ENCODE results near the gene PTPRD.

Gene PTPRD

DNA sequence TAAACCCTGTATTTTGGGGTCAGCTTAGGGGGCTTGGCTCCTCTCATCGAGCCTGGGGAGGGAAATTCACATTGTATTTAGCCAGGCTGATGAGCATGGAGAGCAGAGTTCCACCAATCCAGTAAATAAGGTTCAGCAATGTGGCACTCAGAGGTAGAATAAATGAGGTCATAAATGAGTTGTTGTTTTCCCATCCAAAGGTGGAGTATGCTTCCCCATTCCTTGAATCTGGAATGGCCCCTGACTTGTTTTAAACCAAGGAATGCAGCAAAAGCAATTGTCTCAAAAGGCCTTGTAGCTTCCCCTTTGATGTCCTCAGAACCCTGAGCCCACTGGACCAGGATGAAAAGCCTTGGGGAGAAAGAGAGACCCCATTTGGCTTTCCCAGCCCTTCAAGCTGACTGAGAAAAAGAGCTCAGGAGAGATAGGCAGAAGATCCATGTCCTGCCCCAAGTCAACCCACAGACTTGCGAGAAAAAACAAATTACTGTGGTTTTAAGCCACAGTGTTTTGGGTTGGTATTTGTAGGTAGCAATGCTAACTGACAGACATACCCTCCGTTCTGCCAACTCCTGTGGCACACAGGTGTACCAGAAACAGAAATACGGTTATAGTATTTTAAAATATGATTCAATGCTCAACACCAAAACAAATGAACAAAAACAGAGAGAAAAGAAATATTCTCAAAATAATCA, 2247.2 kb downstream of the PTPRD start:
- Histone ChIP-seq H3K9ac (ENCODE audit: low read length) (no peak overlapping the region), H3K9me3 (ENCODE audit: control insufficient read depth, low read depth, low read length) (no peaks in the 10 kb centered on the region), H3K27ac (ENCODE audit: low read length) (no peak overlapping the region), H3K36me3 (ENCODE audit: control insufficient read depth, low read depth, low read length) (no peaks in the 10 kb centered on the region), H3K4me1 (ENCODE audit: control insufficient read depth, low read depth, low read length) (no peaks in the 10 kb centered on the region), H3K27me3 (ENCODE audit: control insufficient read depth, insufficient read depth, low read length) (no peaks in the 10 kb centered on the region), H3K4me3 (ENCODE audit: low read length) (no peak overlapping the region)

DNA sequence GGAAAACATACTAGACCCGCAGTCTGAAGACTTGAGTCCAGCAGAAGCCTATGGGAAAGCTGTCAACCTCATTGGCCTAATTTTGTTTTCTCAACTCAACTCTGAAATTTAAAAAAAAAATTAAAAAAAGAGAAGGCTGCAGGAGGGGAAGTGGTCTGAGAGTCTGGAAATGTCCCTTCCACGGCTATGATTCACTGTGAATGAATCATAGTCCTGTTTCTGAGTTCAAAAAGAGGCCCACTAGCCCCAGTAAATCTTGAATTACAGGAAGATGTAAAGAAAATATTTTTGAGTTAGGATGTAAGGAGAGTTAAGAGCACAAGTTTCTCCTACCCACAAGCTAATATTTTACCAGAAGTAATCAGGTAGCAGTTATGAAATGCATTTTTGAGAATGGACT, 2247.8 kb downstream of the PTPRD start:
- H3K4me3 ChIP-seq (ENCODE audit: low read length): no peak overlapping the region

DNA sequence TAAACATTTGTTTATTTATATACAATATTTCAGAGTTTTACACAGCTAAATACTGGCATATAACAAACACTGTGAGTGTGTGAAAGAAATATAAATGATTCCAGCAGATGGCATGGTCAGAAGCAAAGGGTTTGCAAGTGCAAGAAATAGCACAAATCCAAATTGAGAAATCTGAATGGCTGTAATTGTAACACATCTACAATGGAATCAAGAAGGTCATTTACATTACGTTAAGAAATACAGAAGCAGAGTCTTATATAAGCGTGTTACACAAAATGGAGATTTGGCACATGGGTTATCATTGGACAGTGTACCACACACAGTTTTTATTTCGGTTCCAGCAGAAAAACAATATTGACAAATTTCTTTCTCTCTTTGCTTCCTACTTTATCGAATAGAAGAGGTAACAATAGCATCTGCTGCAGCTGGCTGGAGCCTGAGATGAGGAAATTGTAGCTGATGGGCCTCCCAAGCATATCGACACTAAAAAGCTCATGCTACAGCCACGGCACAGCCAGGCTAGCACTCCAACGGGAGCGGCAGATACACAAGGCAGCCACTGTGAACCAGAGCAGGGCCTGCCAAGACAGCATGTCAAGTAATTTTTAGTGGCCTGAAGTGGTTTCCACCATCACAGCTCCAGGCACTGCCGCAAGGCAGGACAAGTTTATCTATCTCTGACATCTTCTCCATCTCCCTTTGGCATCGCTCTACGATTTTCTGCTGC, 2248.6 kb downstream of the PTPRD start:
- H3K27me3 ChIP-seq (ENCODE audit: control insufficient read depth, insufficient read depth, low read length): no peaks in the 10 kb centered on the region
- H3K9ac ChIP-seq (ENCODE audit: low read length): no peak overlapping the region
- no peaks in the 10 kb centered on the region for H3K36me3 ChIP-seq (ENCODE audit: control insufficient read depth, low read depth, low read length)
- H3K4me3 ChIP-seq (ENCODE audit: low read length): no peak overlapping the region
- no peaks in the 10 kb centered on the region for H3K9me3 ChIP-seq (ENCODE audit: control insufficient read depth, low read depth, low read length)
- no peak overlapping the region for H3K27ac ChIP-seq (ENCODE audit: low read length)
- H3K4me1 ChIP-seq (ENCODE audit: control insufficient read depth, low read depth, low read length): no peaks in the 10 kb centered on the region

More for the DNA sequence above, 2247.8 kb downstream of the PTPRD start:
- no peaks in the 10 kb centered on the region for H3K36me3 ChIP-seq (ENCODE audit: control insufficient read depth, low read depth, low read length)
- no peak overlapping the region for H3K9ac ChIP-seq (ENCODE audit: low read length)
- no peaks in the 10 kb centered on the region for H3K27me3 ChIP-seq (ENCODE audit: control insufficient read depth, insufficient read depth, low read length)
- no peaks in the 10 kb centered on the region for H3K4me1 ChIP-seq (ENCODE audit: control insufficient read depth, low read depth, low read length)
- H3K27ac ChIP-seq (ENCODE audit: low read length): no peak overlapping the region
- no peaks in the 10 kb centered on the region for H3K9me3 ChIP-seq (ENCODE audit: control insufficient read depth, low read depth, low read length)

DNA sequence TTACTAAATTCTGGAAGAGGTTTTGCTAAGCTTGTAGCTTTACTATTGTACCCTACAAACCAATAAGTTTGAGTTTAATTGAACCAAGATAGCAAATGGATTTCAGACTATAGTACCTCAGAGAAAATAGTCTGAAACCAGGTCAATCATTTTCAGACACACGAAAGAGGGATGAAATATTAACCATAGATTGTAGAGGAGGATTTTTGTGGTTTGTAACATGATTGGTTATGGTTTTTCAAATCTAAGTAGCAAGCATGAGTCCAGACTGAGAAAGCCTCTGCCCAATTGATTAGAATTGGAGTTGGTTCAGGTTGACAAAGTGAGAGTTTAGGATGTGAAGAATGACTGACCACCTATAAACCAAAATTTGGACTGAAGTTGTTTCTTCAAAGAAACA, 2250.6 kb downstream of the PTPRD start:
- Histone ChIP-seq H3K36me3 (ENCODE audit: control insufficient read depth, low read depth, low read length) (no peaks in the 10 kb centered on the region), H3K4me1 (ENCODE audit: control insufficient read depth, low read depth, low read length) (no peaks in the 10 kb centered on the region), H3K9ac (ENCODE audit: low read length) (no peak overlapping the region), H3K27me3 (ENCODE audit: control insufficient read depth, insufficient read depth, low read length) (no peaks in the 10 kb centered on the region), H3K27ac (ENCODE audit: low read length) (no peak overlapping the region), H3K9me3 (ENCODE audit: control insufficient read depth, low read depth, low read length) (no peaks in the 10 kb centered on the region), H3K4me3 (ENCODE audit: low read length) (no peak overlapping the region)

DNA sequence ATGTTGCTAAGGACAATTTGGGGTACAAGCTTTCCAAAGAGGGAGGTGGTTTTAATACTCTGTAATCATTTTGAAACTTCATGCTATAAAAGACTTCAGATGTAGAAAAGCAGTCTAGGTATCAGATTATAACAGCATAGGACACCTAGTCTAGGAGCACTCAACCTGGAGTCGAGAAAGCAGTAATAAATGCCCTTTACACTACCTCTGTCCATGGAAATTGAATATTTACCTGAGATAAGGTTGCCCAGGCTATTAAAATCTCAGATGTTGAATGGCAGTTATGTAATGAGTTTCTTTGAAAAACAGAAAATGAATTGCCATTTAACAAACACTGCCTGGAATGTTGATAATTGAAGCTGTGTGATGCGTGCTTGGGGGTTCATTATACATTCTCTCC, 2251.4 kb downstream of the PTPRD start:
- no peaks in the 10 kb centered on the region for H3K4me1 ChIP-seq (ENCODE audit: control insufficient read depth, low read depth, low read length)
- H3K27ac ChIP-seq (ENCODE audit: low read length): no peak overlapping the region
- no peak overlapping the region for H3K9ac ChIP-seq (ENCODE audit: low read length)
- H3K27me3 ChIP-seq (ENCODE audit: control insufficient read depth, insufficient read depth, low read length): no peaks in the 10 kb centered on the region
- no peaks in the 10 kb centered on the region for H3K36me3 ChIP-seq (ENCODE audit: control insufficient read depth, low read depth, low read length)
- no peaks in the 10 kb centered on the region for H3K9me3 ChIP-seq (ENCODE audit: control insufficient read depth, low read depth, low read length)
- no peak overlapping the region for H3K4me3 ChIP-seq (ENCODE audit: low read length)

DNA sequence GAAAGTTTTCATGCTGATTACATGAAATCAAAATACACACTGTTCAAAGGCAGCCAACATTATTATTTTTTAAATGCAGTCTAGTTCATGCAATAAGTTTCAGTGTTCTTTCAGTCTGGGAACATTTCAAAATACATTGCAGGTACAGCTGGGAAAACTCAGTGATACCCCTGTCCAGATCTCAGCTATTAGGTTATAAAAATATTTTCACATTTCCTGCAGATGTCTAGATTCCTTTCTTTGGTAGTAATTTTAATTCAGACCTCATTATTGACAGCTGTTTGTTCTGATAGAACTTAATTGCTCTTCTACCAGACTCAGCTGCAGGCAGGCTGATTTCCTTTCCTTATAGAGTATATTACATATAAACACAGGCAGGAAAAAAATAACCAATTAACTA, 2256.4 kb downstream of the PTPRD start:
- no peak overlapping the region for H3K9ac ChIP-seq (ENCODE audit: low read length)
- no peak overlapping the region for H3K27ac ChIP-seq (ENCODE audit: low read length)
- H3K9me3 ChIP-seq (ENCODE audit: control insufficient read depth, low read depth, low read length): no peaks in the 10 kb centered on the region
- H3K4me3 ChIP-seq (ENCODE audit: low read length): no peak overlapping the region
- H3K36me3 ChIP-seq (ENCODE audit: control insufficient read depth, low read depth, low read length): no peaks in the 10 kb centered on the region
- H3K4me1 ChIP-seq (ENCODE audit: control insufficient read depth, low read depth, low read length): no peaks in the 10 kb centered on the region
- H3K27me3 ChIP-seq (ENCODE audit: control insufficient read depth, insufficient read depth, low read length): no peaks in the 10 kb centered on the region

DNA sequence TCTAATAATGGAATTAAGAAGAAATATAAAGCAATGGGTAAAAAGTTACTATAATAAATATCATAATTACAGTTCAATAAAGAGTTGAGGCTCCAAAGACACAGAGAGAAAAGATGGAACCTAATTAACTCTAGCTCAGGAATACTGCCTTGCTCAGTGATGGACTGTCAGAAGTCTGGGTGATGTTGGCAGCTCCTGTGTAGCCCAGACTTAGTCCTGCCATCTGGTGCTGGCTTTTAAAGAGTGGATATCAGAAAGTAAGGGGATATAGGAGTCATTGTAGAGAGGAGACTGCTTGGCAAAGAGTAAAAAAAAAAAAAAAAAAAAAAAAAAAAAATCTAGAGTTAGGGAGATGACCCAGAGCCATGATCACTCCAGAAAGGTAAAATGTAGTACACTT, 2261.4 kb downstream of the PTPRD start:
- H3K9me3 ChIP-seq (ENCODE audit: control insufficient read depth, low read depth, low read length): no peaks in the 10 kb centered on the region
- H3K27ac ChIP-seq (ENCODE audit: low read length): no peak overlapping the region
- H3K36me3 ChIP-seq (ENCODE audit: control insufficient read depth, low read depth, low read length): no peaks in the 10 kb centered on the region
- H3K4me3 ChIP-seq (ENCODE audit: low read length): no peak overlapping the region
- no peaks in the 10 kb centered on the region for H3K27me3 ChIP-seq (ENCODE audit: control insufficient read depth, insufficient read depth, low read length)
- no peaks in the 10 kb centered on the region for H3K4me1 ChIP-seq (ENCODE audit: control insufficient read depth, low read depth, low read length)
- H3K9ac ChIP-seq (ENCODE audit: low read length): no peak overlapping the region

DNA sequence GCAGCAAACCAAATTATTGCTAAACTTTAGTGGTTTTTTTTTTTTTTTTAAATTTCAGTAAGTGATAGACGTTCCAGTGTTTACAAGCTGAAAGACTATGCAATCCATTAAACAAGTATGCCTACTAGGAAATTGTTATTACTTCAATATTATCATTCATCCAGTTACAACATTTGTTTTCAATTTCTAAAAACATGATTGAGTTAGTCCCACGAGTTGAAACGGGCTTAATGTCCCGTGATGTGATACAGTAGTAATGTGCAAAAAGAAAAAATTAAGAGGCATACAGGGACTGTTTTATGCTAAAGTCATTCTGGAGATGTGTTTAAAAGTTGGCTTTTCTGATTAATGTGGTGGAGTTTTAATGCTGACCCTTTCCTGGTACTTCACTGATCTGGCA, 2262.9 kb downstream of the PTPRD start:
- Histone ChIP-seq H3K4me1 (ENCODE audit: control insufficient read depth, low read depth, low read length) (no peaks in the 10 kb centered on the region), H3K36me3 (ENCODE audit: control insufficient read depth, low read depth, low read length) (no peaks in the 10 kb centered on the region), H3K9ac (ENCODE audit: low read length) (no peak overlapping the region), H3K9me3 (ENCODE audit: control insufficient read depth, low read depth, low read length) (no peaks in the 10 kb centered on the region), H3K4me3 (ENCODE audit: low read length) (no peak overlapping the region), H3K27me3 (ENCODE audit: control insufficient read depth, insufficient read depth, low read length) (no peaks in the 10 kb centered on the region), H3K27ac (ENCODE audit: low read length) (no peak overlapping the region)

DNA sequence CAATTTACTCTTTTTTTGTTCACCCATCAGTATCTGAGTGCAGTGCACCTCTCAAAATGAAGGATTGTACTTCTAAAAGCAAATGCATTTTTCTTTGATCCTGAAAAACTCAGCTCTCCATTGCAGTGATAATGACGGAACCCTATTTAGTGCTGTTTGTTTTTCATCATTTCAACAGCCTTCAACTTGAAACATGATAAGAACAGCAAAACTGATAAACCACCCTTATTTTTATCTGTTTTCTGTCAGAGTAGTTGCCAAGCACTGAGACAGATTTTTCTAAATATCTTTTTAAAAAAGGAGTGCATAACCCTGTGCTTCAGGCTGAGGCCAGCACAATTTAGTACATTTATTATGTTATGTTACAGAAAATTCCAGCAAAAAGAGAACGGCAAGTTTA, 2263.4 kb downstream of the PTPRD start:
- Histone ChIP-seq H3K36me3 (ENCODE audit: control insufficient read depth, low read depth, low read length) (no peaks in the 10 kb centered on the region), H3K9me3 (ENCODE audit: control insufficient read depth, low read depth, low read length) (no peaks in the 10 kb centered on the region), H3K27me3 (ENCODE audit: control insufficient read depth, insufficient read depth, low read length) (no peaks in the 10 kb centered on the region), H3K9ac (ENCODE audit: low read length) (no peak overlapping the region), H3K4me3 (ENCODE audit: low read length) (no peak overlapping the region), H3K4me1 (ENCODE audit: control insufficient read depth, low read depth, low read length) (no peaks in the 10 kb centered on the region), H3K27ac (ENCODE audit: low read length) (no peak overlapping the region)

DNA sequence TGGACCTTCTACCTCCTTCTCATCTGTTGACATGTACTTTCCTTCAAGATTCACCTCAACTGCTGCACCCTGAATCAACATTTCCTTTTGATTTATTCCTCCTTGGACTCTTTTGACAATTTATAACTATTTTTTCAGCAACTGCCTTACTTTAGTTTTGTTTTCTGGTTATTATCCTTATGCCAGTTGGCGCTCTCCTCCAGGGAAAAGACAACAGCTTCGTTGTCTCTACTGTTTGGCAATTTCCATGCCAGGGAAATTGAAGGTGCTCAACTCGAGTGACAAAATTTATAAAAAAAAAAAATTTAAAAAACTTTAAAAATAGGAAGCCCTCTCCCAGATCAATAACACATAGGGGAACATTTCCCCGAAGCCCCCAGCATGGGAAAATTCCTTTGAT, 2264.0 kb downstream of the PTPRD start:
- Histone ChIP-seq H3K27ac (ENCODE audit: low read length) (no peak overlapping the region), H3K9me3 (ENCODE audit: control insufficient read depth, low read depth, low read length) (no peaks in the 10 kb centered on the region), H3K27me3 (ENCODE audit: control insufficient read depth, insufficient read depth, low read length) (no peaks in the 10 kb centered on the region), H3K9ac (ENCODE audit: low read length) (no peak overlapping the region), H3K4me3 (ENCODE audit: low read length) (no peak overlapping the region), H3K4me1 (ENCODE audit: control insufficient read depth, low read depth, low read length) (no peaks in the 10 kb centered on the region), H3K36me3 (ENCODE audit: control insufficient read depth, low read depth, low read length) (no peaks in the 10 kb centered on the region)

DNA sequence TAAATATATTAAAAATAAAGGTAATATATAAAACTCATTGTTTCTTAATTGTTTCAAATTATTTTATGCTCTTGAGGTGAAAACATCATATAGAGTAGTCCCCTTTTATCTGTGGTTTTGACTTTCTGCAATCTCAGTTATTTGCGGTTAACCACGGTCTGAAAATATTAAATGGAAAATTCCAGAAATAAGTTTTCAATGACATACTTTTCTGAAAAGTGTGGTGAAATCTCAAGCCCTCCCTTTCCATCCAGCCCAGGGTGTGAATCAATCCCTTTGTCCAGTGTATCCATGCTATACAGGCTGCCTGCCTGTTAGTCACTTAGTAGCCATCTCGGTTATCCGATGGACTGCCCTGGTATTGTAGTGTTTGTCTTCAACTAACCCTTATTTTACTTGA, 2266.5 kb downstream of the PTPRD start:
- no peaks in the 10 kb centered on the region for H3K27me3 ChIP-seq (ENCODE audit: control insufficient read depth, insufficient read depth, low read length)
- H3K36me3 ChIP-seq (ENCODE audit: control insufficient read depth, low read depth, low read length): no peaks in the 10 kb centered on the region

More for the DNA sequence above, 2266.5 kb downstream of the PTPRD start:
- H3K4me3 ChIP-seq (ENCODE audit: low read length): no peak overlapping the region
- H3K9me3 ChIP-seq (ENCODE audit: control insufficient read depth, low read depth, low read length): no peaks in the 10 kb centered on the region
- no peak overlapping the region for H3K27ac ChIP-seq (ENCODE audit: low read length)
- no peak overlapping the region for H3K9ac ChIP-seq (ENCODE audit: low read length)
- no peaks in the 10 kb centered on the region for H3K4me1 ChIP-seq (ENCODE audit: control insufficient read depth, low read depth, low read length)
